HG03108 (cell line): Measurements from ENCODE around the gene LRP8.
"Not testable (repeated sequence)": the region's sequence is repeated elsewhere in the genome, so short reads cannot be mapped to it uniquely, and the experiment has no call there.

Experiments used
- ATAC-seq: cut with Tn5 transposase; IDR thresholded peaks from one replicate; pipeline ENCODE4 v1.9.1; 2021; ENCODE audit warnings: moderate library complexity; ENCODE audit not compliant: unreplicated experiment

Gene LRP8

GRCh38 chr1:53285969-53286760 lies 41.7 kb downstream of the LRP8 start:
- no peak for ATAC-seq

- no peak for ATAC-seq
These were observed 42.3 kb downstream of the LRP8 start for GRCh38 chr1:53285546-53285945.

DNA sequence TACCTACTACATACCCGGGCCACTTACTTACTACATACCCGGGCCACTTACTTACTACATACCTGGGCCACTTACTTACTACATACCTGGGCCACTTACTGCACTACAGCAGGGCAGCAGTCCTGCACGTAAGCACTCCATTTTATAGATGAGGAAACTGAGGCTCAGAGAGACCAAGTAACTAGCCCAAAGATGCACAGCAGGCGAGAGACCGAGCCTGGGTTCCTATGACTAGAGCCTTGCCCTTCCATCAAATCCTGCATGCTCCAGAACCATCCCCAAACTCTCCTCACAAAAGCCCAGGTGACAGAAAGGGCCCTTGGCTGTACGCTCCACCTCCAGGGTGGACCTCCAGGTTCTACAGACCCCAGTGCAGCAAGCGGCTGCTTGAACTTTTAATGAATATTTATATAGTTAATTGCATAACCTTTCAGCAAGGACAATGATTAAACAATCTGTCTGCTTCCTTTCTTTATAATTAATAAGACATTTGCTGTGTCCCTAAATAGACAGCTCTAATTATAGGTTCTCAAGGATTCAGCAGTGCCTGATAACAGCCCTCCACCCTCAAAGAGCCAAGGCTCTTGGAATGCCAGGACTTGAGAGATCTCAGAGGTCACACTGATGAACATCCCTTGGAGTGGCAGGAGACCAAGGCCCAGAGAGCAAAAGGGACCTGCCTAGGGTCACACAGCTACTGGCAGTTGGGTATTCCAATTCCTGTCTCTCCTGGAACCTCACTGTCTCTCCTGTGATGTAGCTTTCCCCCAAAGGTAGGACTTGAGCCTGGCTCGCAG lies 43.4 kb downstream of the LRP8 start:
- no peak for ATAC-seq

GRCh38 chr1:53283156-53283555 lies 44.7 kb downstream of the LRP8 start:
- not testable (repeated sequence) for ATAC-seq

- no peak for ATAC-seq
These were observed 46.7 kb downstream of the LRP8 start for GRCh38 chr1:53281133-53281532.

GRCh38 chr1:53280496-53280895 lies 47.4 kb downstream of the LRP8 start:
- ATAC-seq: no peak

GRCh38 chr1:53279296-53280200 lies 48.3 kb downstream of the LRP8 start:
- no peak for ATAC-seq

- ATAC-seq: no peak
These were observed 49.6 kb downstream of the LRP8 start for GRCh38 chr1:53278298-53278725.

- no peak for ATAC-seq
These were observed 50.5 kb downstream of the LRP8 start for GRCh38 chr1:53277326-53277725.

DNA sequence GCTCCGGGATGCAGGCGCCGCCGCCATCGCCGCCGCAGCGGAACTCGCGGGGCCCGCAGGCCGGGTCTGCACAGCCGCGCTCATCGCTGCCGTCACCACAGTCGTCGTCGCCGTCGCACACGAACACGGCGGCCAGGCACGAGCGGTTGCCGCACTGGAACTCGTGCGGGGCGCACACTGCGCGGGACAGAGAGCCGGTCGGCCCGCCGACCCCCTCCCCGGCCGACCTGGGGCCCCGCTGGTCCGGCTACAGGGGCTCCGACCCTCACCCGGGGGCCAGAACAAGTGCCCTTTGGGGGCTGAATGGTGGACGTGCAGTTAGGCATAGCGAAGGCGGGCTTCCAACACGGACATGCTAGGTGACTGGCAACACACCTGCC lies 51.0 kb downstream of the LRP8 start:
- ATAC-seq: no peak

- no peak for ATAC-seq
These were observed 51.5 kb downstream of the LRP8 start for GRCh38 chr1:53276153-53276901.

DNA sequence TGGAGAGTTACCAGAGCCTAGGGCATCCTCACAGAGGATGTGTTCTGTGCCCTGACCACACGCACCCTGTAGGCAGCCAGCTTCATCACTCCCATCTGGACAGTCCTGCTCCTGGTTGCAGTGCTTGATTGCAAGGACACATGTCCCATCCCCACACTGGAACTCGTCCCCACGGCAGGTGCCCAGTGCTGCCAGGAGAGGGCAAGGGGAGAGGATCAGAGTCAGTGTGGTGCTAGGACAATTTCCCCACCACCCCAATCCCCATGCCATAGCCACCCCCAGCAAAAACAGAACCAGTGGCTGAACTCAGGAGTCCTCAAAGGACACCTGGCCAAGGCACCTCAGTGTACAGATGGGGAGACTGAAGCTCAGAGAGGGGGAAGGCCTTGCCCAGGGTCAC lies 52.3 kb downstream of the LRP8 start:
- no peak for ATAC-seq

- no peak for ATAC-seq
These were observed 53.2 kb downstream of the LRP8 start for GRCh38 chr1:53274541-53275185.

DNA sequence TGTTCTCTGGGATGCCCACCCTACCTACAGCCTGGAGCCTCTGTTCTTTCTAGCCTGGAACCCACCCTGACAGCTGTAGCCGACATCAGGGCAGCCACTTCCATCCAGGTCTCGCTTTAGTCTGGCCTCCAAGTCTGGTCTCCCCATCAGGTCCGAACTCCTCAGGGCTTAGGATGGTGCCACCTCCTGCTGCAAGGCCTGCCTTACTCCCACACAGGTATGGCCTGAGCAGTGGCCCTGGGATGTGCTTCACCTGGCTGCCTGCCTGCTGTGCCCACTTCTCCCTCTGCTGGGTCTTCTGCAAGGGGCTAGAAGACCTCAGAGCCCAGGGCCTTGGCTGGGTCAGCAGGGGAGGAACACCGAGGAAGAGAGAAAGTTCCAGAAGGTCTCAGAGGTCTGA lies 53.8 kb downstream of the LRP8 start:
- no peak for ATAC-seq

- no peak for ATAC-seq
These were observed 54.3 kb downstream of the LRP8 start for GRCh38 chr1:53273526-53273925.

DNA sequence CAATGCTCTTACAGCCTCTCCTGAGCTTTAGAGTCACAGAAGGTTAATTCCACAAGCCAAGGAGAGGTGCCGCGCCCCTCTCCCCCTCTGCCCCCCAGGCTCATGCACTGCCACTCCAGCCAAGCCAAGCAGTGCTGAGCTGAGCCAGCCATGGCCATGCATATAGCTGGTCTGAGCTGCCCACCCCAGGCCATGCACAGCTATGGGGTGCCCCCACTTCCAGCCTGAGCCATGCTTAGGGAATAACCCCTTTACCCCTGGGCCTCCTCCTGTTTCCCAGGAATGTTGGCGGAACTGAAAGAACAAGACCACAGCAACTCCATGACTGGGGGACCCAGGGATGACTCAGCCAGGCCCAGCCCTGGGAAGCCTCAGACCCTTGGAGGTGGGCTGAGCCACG lies 55.5 kb downstream of the LRP8 start:
- ATAC-seq: no peak

DNA sequence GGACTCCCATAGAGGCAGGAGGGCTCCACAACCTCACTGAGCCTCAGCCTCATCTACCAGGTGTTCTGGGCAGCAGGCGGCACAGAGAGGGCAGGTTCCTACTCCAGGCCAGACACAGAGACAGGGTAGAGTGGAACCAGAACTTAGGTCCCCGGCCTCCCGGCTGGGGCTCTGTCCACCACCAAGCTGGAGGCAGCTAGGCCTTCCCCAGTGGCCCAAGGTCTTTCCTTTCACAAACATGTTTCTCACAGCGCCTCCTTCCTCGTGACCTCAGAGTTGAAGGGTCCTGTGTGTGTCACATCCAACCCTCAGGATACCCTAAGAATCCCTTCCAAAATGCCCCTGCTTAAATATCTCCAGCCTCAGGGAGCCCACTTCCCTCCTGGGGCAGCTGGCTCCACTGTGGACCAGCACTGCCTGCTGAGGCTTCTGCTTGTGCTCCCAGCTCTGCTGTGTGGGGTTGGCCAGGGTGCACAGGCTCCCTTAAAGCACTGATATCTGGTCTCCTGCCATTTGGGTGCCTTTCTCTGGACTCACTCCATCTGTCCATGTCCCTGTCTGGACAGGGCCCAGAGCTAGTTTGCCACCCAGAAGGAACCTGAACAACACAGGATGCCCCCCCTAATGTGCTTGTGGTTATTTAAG lies 56.3 kb downstream of the LRP8 start:
- ATAC-seq: no peak

DNA sequence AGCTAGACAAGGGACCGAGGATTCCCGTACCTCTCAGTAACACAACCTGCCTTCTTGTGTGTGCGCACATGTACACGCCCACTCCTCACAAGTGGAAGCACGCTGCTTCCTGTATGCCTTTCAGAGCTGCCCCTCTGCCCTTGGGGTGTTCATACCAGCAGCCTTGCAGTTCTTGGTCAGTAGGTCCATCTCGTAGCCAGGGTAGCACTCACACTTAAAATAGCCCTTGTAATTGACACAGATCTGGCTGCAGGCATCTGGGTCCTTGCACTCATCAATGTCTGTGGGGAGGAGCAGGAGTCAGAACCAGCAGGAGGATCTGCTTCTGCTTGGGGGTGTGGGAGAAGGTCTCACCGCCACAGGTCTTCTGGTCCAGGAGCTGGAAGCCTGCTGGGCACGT lies 57.0 kb downstream of the LRP8 start:
- no peak for ATAC-seq

DNA sequence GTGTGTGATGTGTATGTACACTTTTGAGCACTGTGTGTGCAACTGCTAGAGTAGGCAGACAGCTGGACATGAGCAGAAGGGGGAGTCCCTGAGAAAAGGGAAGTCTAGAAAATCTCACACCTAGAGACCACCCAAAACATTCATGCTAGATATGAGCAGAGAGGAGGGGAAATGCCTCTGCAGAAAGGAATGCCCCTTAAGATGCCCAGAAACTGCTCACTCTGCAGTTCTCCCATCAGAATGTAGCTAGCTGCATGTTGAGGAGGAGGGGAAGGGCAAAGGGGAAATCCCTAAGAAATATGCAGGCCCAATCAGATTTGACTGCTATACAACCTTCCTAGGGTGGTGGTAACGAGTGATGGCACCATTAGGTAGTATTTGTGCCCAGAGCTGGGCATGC lies 57.8 kb downstream of the LRP8 start:
- ATAC-seq: no peak

DNA sequence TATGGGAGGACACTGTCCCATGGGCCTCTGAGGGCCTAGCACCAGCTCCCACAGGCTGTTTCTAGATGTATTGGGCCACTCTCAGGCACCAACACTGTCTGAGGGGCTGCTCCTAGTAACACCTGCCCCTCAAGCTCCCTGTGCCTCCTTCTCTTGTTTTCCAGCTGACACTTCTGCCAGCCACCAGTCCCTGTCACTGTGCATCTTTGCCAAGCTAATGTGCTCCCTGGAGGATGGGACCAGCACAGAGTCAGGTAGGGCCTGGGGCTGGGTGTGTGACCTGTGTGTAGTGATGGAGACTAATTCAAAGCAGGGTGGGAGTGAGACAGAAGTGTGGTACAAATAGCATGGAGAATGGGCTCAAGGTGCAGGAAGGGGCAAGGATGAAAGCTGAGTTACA lies 60.1 kb downstream of the LRP8 start:
- ATAC-seq: no peak
